Retinal pigment epithelial cell (primary cell): Measurements from ENCODE around the gene NUDT3.
A peak's percentile ranks its signal among the peaks of the same experiment; 100 is the strongest.

Source experiments
- DNase-seq: peaks from one replicate; pipeline ENCODE4 v3.0.0-alpha.2; 2010; ENCODE audit warnings: low read depth
- H3K4me3 ChIP-seq: 2 replicates; pipeline ENCODE4 v1.5.1; 2011; ENCODE audit warnings: mild to moderate bottlenecking, low read length, control low read depth, moderate library complexity
- CTCF ChIP-seq: conservative IDR thresholded peaks from 2 replicates; pipeline ENCODE4 v1.5.1; 2011; ENCODE audit warnings: low read depth, low read length, control low read depth, inconsistent platforms

Gene NUDT3

GRCh38 chr6:34236131-34236442 lies 156.4 kb downstream of the NUDT3 start:
- no peak for DNase-seq
- peak overlapping the region; percentile 66 for H3K4me3 ChIP-seq
- TF ChIP-seq CTCF = no peak

- peak; percentile 84 for DNase-seq
- TF ChIP-seq CTCF = no peak
- peak overlapping the region; percentile 66 for H3K4me3 ChIP-seq
Measured at GRCh38 chr6:34235307-34236130, 156.9 kb downstream of the NUDT3 start.

GRCh38 chr6:34234667-34235306 lies 157.7 kb downstream of the NUDT3 start:
- no peak overlapping the region for H3K4me3 ChIP-seq
- no peak for TF ChIP-seq CTCF
- DNase-seq = no peak

- DNase-seq = no peak
- H3K4me3 ChIP-seq = no peak overlapping the region
- no peak for TF ChIP-seq CTCF
Measured at GRCh38 chr6:34233867-34234266, 158.6 kb downstream of the NUDT3 start.

GRCh38 chr6:34232901-34233300 lies 159.6 kb downstream of the NUDT3 start:
- no peak for DNase-seq
- H3K4me3 ChIP-seq = no peak overlapping the region
- no peak for TF ChIP-seq CTCF

GRCh38 chr6:34231566-34232336 lies 160.7 kb downstream of the NUDT3 start:
- H3K4me3 ChIP-seq = no peak overlapping the region
- no peak for DNase-seq
- TF ChIP-seq CTCF = no peak
